ENCODE data around the gene WIPF2. TPM values are rescaled to one million over a fixed set of nuclear protein-coding genes. Genes with fewer than 3 reads are reported as not detected.

Gene WIPF2
- total and polyA plus RNA-seq, 2 experiments from 2014 or later, result 7.1 to 21.8 TPM

GRCh38 chr17:40187238-40187637, 31.9 kb upstream of the WIPF2 start:
- no peaks in the 10 kb centered on the region for H3K9me3 ChIP-seq (ENCODE audit: low read depth)
- H3K4me3 ChIP-seq, result no peak overlapping the region
- no peak for DNase-seq (ENCODE audit: low read depth in 1 of 2, low spot score in 1 of 2)
- peaks cover 9% of the 10 kb centered on the region for H3K4me1 ChIP-seq (ENCODE audit: low read depth)
- no peak for TF ChIP-seq CTCF (IDR thresholded peaks at IDR 0.05; ENCODE audit: low read depth, low read length)
- no peak overlapping the region for H3K27ac ChIP-seq
- no peaks in the 10 kb centered on the region for H3K36me3 ChIP-seq
- H3K27me3 ChIP-seq, result no peaks in the 10 kb centered on the region

GRCh38 chr17:40188694-40189093, 30.4 kb upstream of the WIPF2 start:
- H3K4me1 ChIP-seq (ENCODE audit: low read depth), result no peaks in the 10 kb centered on the region
- TF ChIP-seq CTCF (IDR thresholded peaks at IDR 0.05; ENCODE audit: low read depth, low read length), result no peak

GRCh38 chr17:40190197-40191021, 28.7 kb upstream of the WIPF2 start:
- H3K27ac ChIP-seq, result no peak overlapping the region
- H3K36me3 ChIP-seq, result no peaks in the 10 kb centered on the region
- peak; percentile 33 for TF ChIP-seq CTCF (IDR thresholded peaks at IDR 0.05; ENCODE audit: low read depth, low read length)
- H3K4me3 ChIP-seq, result no peak overlapping the region
- H3K27me3 ChIP-seq, result no peaks in the 10 kb centered on the region
- DNase-seq (ENCODE audit: low read depth in 1 of 2, low spot score in 1 of 2), result peak in 1 of 2 donors; percentile 34
- no peaks in the 10 kb centered on the region for H3K4me1 ChIP-seq (ENCODE audit: low read depth)
- no peaks in the 10 kb centered on the region for H3K9me3 ChIP-seq (ENCODE audit: low read depth)

More at GRCh38 chr17:40188694-40189093, 30.4 kb upstream of the WIPF2 start:
- no peaks in the 10 kb centered on the region for H3K36me3 ChIP-seq
- DNase-seq (ENCODE audit: low read depth in 1 of 2, low spot score in 1 of 2), result no peak
- H3K27me3 ChIP-seq, result no peaks in the 10 kb centered on the region
- no peaks in the 10 kb centered on the region for H3K9me3 ChIP-seq (ENCODE audit: low read depth)
- H3K4me3 ChIP-seq, result no peak overlapping the region
- H3K27ac ChIP-seq, result no peak overlapping the region

GRCh38 chr17:40191237-40192208, 27.6 kb upstream of the WIPF2 start:
- no peaks in the 10 kb centered on the region for H3K4me1 ChIP-seq (ENCODE audit: low read depth)
- peak; percentile 74 for TF ChIP-seq CTCF (IDR thresholded peaks at IDR 0.05; ENCODE audit: low read depth, low read length)
- H3K4me3 ChIP-seq, result peak overlapping the region; percentile 23
- no peak overlapping the region for H3K27ac ChIP-seq
- H3K36me3 ChIP-seq, result no peaks in the 10 kb centered on the region
- H3K27me3 ChIP-seq, result no peaks in the 10 kb centered on the region
- no peaks in the 10 kb centered on the region for H3K9me3 ChIP-seq (ENCODE audit: low read depth)
- peak; percentile 77 to 81 for DNase-seq (ENCODE audit: low read depth in 1 of 2, low spot score in 1 of 2)

GRCh38 chr17:40192961-40193360, 26.1 kb upstream of the WIPF2 start:
- Histone ChIP-seq H3K9me3 (ENCODE audit: low read depth) (no peaks in the 10 kb centered on the region), H3K27me3 (no peaks in the 10 kb centered on the region), H3K4me1 (ENCODE audit: low read depth) (no peaks in the 10 kb centered on the region), H3K27ac (no peak overlapping the region), H3K36me3 (no peaks in the 10 kb centered on the region), H3K4me3 (no peak overlapping the region)
- no peak for TF ChIP-seq CTCF (IDR thresholded peaks at IDR 0.05; ENCODE audit: low read depth, low read length)
- DNase-seq (ENCODE audit: low read depth in 1 of 2, low spot score in 1 of 2), result no peak
